Neural crest cell (in vitro differentiated cells): ENCODE measurements around the gene DNM3. TPM values are rescaled to one million over a fixed set of nuclear protein-coding genes. Genes with fewer than 3 reads are reported as not detected.

Experiments used
- DNase-seq: peaks from one replicate; pipeline ENCODE4 v3.0.0; 2021; ENCODE audit warnings: low read depth, mixed read lengths, low spot score
- H3K27ac Mint-ChIP-seq: one replicate; pipeline ENCODE4 v1.8.0; 2021; ENCODE audit warnings: mild to moderate bottlenecking, mixed read lengths; ENCODE audit not compliant: unreplicated experiment
- H3K27me3 Mint-ChIP-seq: 2 replicates; pipeline ENCODE4 v1.8.0; 2021; ENCODE audit warnings: low read depth, mild to moderate bottlenecking, mixed read lengths
- H3K36me3 Mint-ChIP-seq: 2 replicates; pipeline ENCODE4 v1.8.0; 2021; ENCODE audit warnings: low read depth, mild to moderate bottlenecking, mixed read lengths
- H3K4me1 Mint-ChIP-seq: 2 replicates; pipeline ENCODE4 v1.8.0; 2021; ENCODE audit warnings: mixed read lengths
- H3K4me3 Mint-ChIP-seq: one replicate; pipeline ENCODE4 v1.8.0; 2021; ENCODE audit warnings: mild to moderate bottlenecking, mixed read lengths
- H3K9me3 Mint-ChIP-seq: 2 replicates; pipeline ENCODE4 v1.8.0; 2021; ENCODE audit warnings: mixed read lengths
- total RNA-seq: library from RNA; stranded (reverse); gene quantifications from 2 replicates; pipeline ENCODE4 v1.2.1, GENCODE V29; 2021
- TF ChIP-seq, protein P1 (sequence below): fragments of 200-600 bp; sonication (generic); conservative IDR thresholded peaks from 2 replicates; pipeline ENCODE4 v1.5.0; 2021; ENCODE audit warnings: antibody characterized with exemption, mild to moderate bottlenecking

DNM3 gene
- total RNA-seq, 1 donor from 2014 or later, result 3.5 TPM

DNA sequence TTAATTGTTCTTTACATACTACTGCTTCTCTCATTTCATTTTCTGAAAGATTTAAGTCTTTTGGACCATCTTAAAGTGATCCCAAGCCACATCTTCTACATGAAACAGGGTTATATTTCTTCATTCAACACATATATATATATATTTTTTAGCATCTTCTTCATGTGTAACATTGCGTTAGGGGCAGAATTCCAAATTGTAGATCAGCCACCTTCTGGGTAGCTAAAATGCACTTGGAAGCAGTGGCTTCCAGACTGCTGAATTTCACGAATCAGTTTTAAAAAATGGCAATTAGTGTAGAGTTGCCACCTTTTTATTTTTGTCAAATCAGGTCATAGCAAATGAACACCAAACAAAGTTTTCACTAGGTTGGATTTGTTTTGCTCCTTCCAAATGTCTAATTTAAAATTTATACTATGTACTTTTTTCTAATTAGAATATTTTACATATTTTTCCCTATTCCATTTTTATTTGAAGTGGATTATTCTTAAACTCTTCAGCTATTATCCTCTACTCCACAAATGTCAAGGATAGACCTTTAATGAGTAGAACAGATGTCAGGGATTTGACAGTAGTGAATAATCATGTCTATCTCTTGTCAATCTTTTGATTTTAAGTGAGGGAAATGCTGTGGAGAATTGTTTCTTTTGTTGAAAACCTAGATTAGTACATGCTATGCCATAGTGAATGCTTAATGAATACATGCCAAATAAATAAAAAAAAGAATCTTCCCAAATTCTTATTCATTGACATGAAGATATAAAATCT, 55.8 kb downstream of the DNM3 start:
- Mint-ChIP-seq H3K4me3 (no peak overlapping the region), H3K36me3 (no peaks in the 10 kb centered on the region)

DNA sequence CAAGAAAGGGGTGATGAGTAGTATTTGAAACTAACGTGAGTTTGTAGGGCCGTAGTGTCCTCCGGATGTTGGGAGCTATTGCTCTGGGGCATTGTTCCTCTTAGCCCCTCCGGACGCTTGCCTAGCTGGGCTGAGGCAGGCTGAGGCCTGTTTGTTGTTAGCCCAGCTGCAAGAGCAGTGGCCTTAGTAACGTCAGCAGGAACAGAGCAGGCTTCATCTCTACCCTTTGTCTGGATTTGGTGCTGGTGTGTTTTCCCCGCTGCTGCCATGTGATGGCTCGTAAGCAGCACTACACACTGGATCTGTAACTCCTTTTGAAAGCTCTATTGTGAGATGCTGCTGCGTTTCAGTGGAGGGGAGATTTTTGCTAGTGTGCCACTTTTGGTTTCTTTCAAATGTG, 57.6 kb downstream of the DNM3 start:
- no peaks in the 10 kb centered on the region for H3K36me3 Mint-ChIP-seq
- TF ChIP-seq, protein P1, sequence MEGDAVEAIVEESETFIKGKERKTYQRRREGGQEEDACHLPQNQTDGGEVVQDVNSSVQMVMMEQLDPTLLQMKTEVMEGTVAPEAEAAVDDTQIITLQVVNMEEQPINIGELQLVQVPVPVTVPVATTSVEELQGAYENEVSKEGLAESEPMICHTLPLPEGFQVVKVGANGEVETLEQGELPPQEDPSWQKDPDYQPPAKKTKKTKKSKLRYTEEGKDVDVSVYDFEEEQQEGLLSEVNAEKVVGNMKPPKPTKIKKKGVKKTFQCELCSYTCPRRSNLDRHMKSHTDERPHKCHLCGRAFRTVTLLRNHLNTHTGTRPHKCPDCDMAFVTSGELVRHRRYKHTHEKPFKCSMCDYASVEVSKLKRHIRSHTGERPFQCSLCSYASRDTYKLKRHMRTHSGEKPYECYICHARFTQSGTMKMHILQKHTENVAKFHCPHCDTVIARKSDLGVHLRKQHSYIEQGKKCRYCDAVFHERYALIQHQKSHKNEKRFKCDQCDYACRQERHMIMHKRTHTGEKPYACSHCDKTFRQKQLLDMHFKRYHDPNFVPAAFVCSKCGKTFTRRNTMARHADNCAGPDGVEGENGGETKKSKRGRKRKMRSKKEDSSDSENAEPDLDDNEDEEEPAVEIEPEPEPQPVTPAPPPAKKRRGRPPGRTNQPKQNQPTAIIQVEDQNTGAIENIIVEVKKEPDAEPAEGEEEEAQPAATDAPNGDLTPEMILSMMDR, result no peak
- peak; percentile 44 for DNase-seq
- H3K4me3 Mint-ChIP-seq, result no peak overlapping the region
- H3K9me3 Mint-ChIP-seq, result peaks cover 2% of the 10 kb centered on the region
- peak overlapping the region; percentile 95 for H3K27ac Mint-ChIP-seq
- no peaks in the 10 kb centered on the region for H3K27me3 Mint-ChIP-seq
- H3K4me1 Mint-ChIP-seq, result peaks cover 21% of the 10 kb centered on the region

More for the DNA sequence above, 55.8 kb downstream of the DNM3 start:
- no peaks in the 10 kb centered on the region for H3K27me3 Mint-ChIP-seq
- TF ChIP-seq, protein P1, result no peak
- H3K4me1 Mint-ChIP-seq, result peaks cover 21% of the 10 kb centered on the region
- H3K9me3 Mint-ChIP-seq, result peaks cover 2% of the 10 kb centered on the region
- H3K27ac Mint-ChIP-seq, result no peak overlapping the region
- no peak for DNase-seq

DNA sequence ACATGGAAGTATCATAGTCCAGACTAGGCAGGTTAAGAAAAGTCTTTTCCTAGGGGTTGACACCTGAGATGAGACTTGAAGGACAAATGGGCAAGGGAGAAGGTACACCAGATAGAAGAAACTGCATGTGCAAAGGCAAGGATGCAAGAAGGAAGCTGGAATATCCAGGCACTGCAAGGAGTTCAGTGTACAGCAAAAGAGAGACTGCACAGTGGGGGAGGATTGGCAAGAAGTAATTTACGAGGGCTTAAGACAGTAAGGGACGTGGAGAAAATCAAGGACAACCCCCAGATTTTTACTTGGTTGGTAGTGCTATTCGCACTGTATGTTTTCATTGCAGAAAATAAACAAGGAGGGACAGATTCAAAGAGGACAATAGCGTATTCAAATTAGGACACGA, 58.5 kb downstream of the DNM3 start:
- no peaks in the 10 kb centered on the region for H3K27me3 Mint-ChIP-seq
- H3K9me3 Mint-ChIP-seq, result no peaks in the 10 kb centered on the region
- no peak overlapping the region for H3K4me3 Mint-ChIP-seq
- DNase-seq, result no peak
- peaks cover 21% of the 10 kb centered on the region for H3K4me1 Mint-ChIP-seq
- H3K36me3 Mint-ChIP-seq, result no peaks in the 10 kb centered on the region
- TF ChIP-seq, protein P1, result no peak
- peak overlapping the region; percentile 95 for H3K27ac Mint-ChIP-seq

DNA sequence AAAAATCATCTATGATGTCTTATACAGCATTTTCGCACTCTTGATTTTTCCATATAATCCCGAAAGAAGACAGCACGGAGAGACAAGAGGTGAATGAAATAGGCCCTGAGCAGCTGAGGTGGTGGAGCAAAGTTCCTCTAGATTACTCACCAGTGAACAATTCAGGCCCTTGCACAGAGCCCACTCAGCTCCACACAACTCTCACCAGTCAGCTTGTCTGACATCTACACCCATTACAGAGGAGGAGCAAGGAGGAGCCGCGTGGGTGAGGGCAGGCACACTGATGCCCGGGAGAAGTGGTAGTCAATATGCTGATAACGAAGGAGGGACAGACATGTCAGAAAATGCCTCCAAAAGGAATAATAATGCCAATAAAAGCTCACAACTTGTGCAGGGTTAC, 59.9 kb downstream of the DNM3 start:
- Mint-ChIP-seq H3K4me3 (no peak overlapping the region), H3K36me3 (no peaks in the 10 kb centered on the region), H3K27ac (peak overlapping the region; percentile 30), H3K9me3 (no peaks in the 10 kb centered on the region), H3K27me3 (no peaks in the 10 kb centered on the region), H3K4me1 (peaks cover 21% of the 10 kb centered on the region)
- TF ChIP-seq, protein P1, result no peak
- DNase-seq, result no peak

DNA sequence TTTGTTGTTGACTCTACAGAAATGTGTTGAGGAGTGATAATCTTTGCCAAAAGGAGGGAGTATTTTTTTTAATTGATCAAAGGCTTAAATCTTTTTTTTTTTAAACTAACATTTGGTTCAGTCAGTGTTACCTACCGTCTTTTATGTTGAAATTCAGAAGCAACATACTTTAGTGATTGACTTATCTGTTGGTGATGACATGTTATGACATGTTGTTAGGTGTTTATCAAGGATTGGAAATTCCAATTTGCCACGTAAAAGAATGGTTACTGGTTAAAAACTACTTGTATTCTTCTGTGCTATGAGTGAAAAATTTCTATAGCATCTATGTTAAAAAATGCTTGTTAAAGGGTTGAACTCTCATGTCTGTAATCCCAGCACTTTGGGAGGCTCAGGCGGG, 61.2 kb downstream of the DNM3 start:
- Mint-ChIP-seq H3K9me3 (no peaks in the 10 kb centered on the region), H3K27ac (no peak overlapping the region)

More for the DNA sequence above, 61.2 kb downstream of the DNM3 start:
- TF ChIP-seq, protein P1, result no peak
- no peak for DNase-seq
- Mint-ChIP-seq H3K4me1 (peaks cover 21% of the 10 kb centered on the region), H3K4me3 (no peak overlapping the region), H3K36me3 (no peaks in the 10 kb centered on the region), H3K27me3 (no peaks in the 10 kb centered on the region)
